Testis (tissue), 3 donors: ENCODE measurements around the gene RBPMS2. TPM values are rescaled to one million over a fixed set of nuclear protein-coding genes. Genes with fewer than 3 reads are reported as not detected.
A peak's percentile ranks its signal among the peaks of the same experiment; 100 is the strongest.

Source experiments
- DNase-seq: peaks from one replicate; pipeline ENCODE4 v3.0.0-alpha.2; 2019
- H3K27ac ChIP-seq, 2 donors: fragments of 200-600 bp; sonication (generic); one replicate each; pipeline ENCODE4 v1.5.1; 2019
- H3K27me3 ChIP-seq: fragments of 200-600 bp; sonication (generic); one replicate; pipeline ENCODE4 v1.5.1; 2019
- H3K36me3 ChIP-seq: fragments of 200-600 bp; sonication (generic); one replicate; pipeline ENCODE4 v1.5.1; 2017; ENCODE audit warnings: low read depth; ENCODE audit errors: missing control alignments
- H3K4me1 ChIP-seq: fragments of 200-600 bp; sonication (generic); one replicate; pipeline ENCODE4 v1.5.1; 2019
- H3K4me3 ChIP-seq, 2 donors: fragments of 200-600 bp; sonication (generic); one replicate each; pipeline ENCODE4 v1.5.1; 2017 to 2019
- H3K9me3 ChIP-seq: fragments of 200-600 bp; sonication (generic); one replicate; pipeline ENCODE4 v1.5.1; 2017
- CTCF ChIP-seq, 3 experiments: fragments of 450-650 bp in 2 of 3; fragments of 200-600 bp in 1 of 3; sonication (generic) in 1 of 3; IDR thresholded peaks; one replicate each; pipeline ENCODE4 v1.5.1; 2016 to 2019; ENCODE audit warnings: antibody characterized with exemption in 3 of 3, mild to moderate bottlenecking in 2 of 3, moderate library complexity in 1 of 3
- POLR2A ChIP-seq: fragments of 450-650 bp; IDR thresholded peaks from one replicate; pipeline ENCODE4 v1.6.1; 2017; ENCODE audit warnings: antibody characterized with exemption, mild to moderate bottlenecking, moderate library complexity
- WGBS, 2 donors: methylation state at CpG; one replicate each; pipeline ENCODE4 v1.1.5; 2018; 5-methylcytosine and 5-hydroxymethylcytosine counted together
- intact Hi-C: fragments of 100-400 bp; cut with DNase I; formaldehyde crosslinking; loops from one replicate; pipeline ENCODE4 v1.15.1; 2023; ENCODE audit warnings: low total_unique reads
- polyA plus RNA-seq: library from polyadenylated mRNA; stranded (reverse); fragments of 350-450 nt; fragmentation: Illumina TruSeq; extraction: RNeasy Lipid Tissue Mini Kit (QIAGEN cat#74804); gene quantifications from one replicate; pipeline ENCODE4 v1.2.3, GENCODE V29; 2014; ENCODE audit warnings: low read depth, low replicate concordance; ENCODE audit not compliant: insufficient read depth
- total RNA-seq, 2 donors: library from RNA; depleted of rRNA; stranded (reverse); fragments of >200 nt; gene quantifications; one replicate each; pipeline ENCODE4 v1.2.3, GENCODE V29; 2016

RBPMS2 gene
- total and polyA plus RNA-seq, 3 donors from 2014 or later: 5.0 to 9.7 (median 5.8) TPM

- no peak for DNase-seq
- WGBS, 2 donors: 53 to 64% methylated on average over 9 of the region's 9 CpGs
- H3K27me3 ChIP-seq: no peaks in the 10 kb centered on the region
- H3K9me3 ChIP-seq: no peaks in the 10 kb centered on the region
- H3K27ac ChIP-seq: peak overlapping the region; percentile 65 to 69
- TF ChIP-seq POLR2A: no peak
- TF ChIP-seq CTCF (IDR thresholded peaks at IDR 0.05): no peak
- H3K36me3 ChIP-seq: no peaks in the 10 kb centered on the region
- intact Hi-C loops: loop anchor here (5.0 to 10.0 kb wide), 3 partner anchors 65 to 165 kb away; no protein-coding TSS in a partner anchor
- H3K4me3 ChIP-seq: no peak overlapping the region
- peaks cover 15% of the 10 kb centered on the region for H3K4me1 ChIP-seq
These were observed 35.7 kb downstream of the RBPMS2 start for GRCh38 chr15:64739577-64740143.

GRCh38 chr15:64739156-64739555 is 36.2 kb downstream of the RBPMS2 start:
- Histone ChIP-seq H3K27me3 (no peaks in the 10 kb centered on the region), H3K27ac (peak overlapping the region; percentile 65 to 69), H3K36me3 (no peaks in the 10 kb centered on the region), H3K9me3 (no peaks in the 10 kb centered on the region), H3K4me1 (peaks cover 15% of the 10 kb centered on the region), H3K4me3 (no peak overlapping the region)
- DNase-seq: no peak
- TF ChIP-seq CTCF (IDR thresholded peaks at IDR 0.05): no peak
- no peak for TF ChIP-seq POLR2A
- 43 to 45% methylated on average over 2 to 7 of the region's 7 CpGs for WGBS, 2 donors
- intact Hi-C loops: loop anchor here (5.0 to 10.0 kb wide), 2 partner anchors 83 to 166 kb away; no protein-coding TSS in a partner anchor

- 82 to 87% methylated on average over 14 to 27 of the region's 27 CpGs for WGBS, 2 donors
- TF ChIP-seq CTCF (IDR thresholded peaks at IDR 0.05) (no peak), POLR2A (no peak)
- Histone ChIP-seq H3K4me1 (peaks cover 15% of the 10 kb centered on the region), H3K27ac (no peak overlapping the region), H3K9me3 (no peaks in the 10 kb centered on the region), H3K4me3 (no peak overlapping the region), H3K36me3 (no peaks in the 10 kb centered on the region), H3K27me3 (no peaks in the 10 kb centered on the region)
- intact Hi-C loops: loop anchor here (5.0 to 10.0 kb wide), 2 partner anchors 84 to 166 kb away; no protein-coding TSS in a partner anchor
- no peak for DNase-seq
These were observed 36.9 kb downstream of the RBPMS2 start for GRCh38 chr15:64738226-64739095.

GRCh38 chr15:64732156-64732860 is 43.1 kb downstream of the RBPMS2 start:
- TF ChIP-seq CTCF (IDR thresholded peaks at IDR 0.05): no peak
- no peak for TF ChIP-seq POLR2A
- DNase-seq: no peak
- Histone ChIP-seq H3K36me3 (no peaks in the 10 kb centered on the region), H3K4me1 (peaks cover 2% of the 10 kb centered on the region), H3K9me3 (no peaks in the 10 kb centered on the region), H3K27me3 (no peaks in the 10 kb centered on the region), H3K27ac (no peak overlapping the region), H3K4me3 (no peak overlapping the region)
- WGBS, 2 donors: 63 to 68% methylated on average over 7 of the region's 7 CpGs
- intact Hi-C loops: loop anchor here (10.0 kb wide), 1 partner anchor 172 kb away; no protein-coding TSS in a partner anchor
